Body of pancreas (tissue), 4 donors: ENCODE measurements around the gene RSPH9. TPM values are rescaled to one million over a fixed set of nuclear protein-coding genes. Genes with fewer than 3 reads are reported as not detected.

Experiments
- ATAC-seq: fragments of 150-250 bp; one replicate; pipeline ENCODE4 v1.9.1; 2016
- DNase-seq, 4 donors: peaks; one replicate each; pipeline ENCODE4 v3.0.0-alpha.2; 2019
- H3K27ac ChIP-seq, 4 donors: fragments of 200-600 bp; sonication (generic); 1 replicate in 3 of 4; 2 replicates in 1 of 4; pipeline versions ENCODE4 v1.5.1 to v1.6.1; 2016 to 2019; ENCODE audit warnings: mild to moderate bottlenecking in 1 of 4, mixed read lengths in 1 of 4, moderate library complexity in 1 of 4
- H3K27me3 ChIP-seq, 2 donors: fragments of 200-600 bp; sonication (generic); one replicate each; pipeline ENCODE4 v1.6.0; 2016; ENCODE audit warnings: mild to moderate bottlenecking in 1 of 2
- H3K36me3 ChIP-seq, 2 donors: fragments of 200-600 bp; sonication (generic); replicated peaks in 1 of 2; 2 replicates each; pipeline ENCODE4 v1.5.1; 2016; ENCODE audit warnings: low read depth in 2 of 2; ENCODE audit not compliant: insufficient read depth in 1 of 2
- H3K4me1 ChIP-seq: fragments of 200-600 bp; sonication (generic); one replicate; pipeline ENCODE4 v1.6.0; 2016
- H3K4me3 ChIP-seq, 2 donors: fragments of 200-600 bp; sonication (generic); 1 replicate in 1 of 2; 2 replicates in 1 of 2; pipeline ENCODE4 v1.5.1; 2016 to 2019
- H3K9me3 ChIP-seq, 3 donors: fragments of 200-600 bp; sonication (generic); 1 replicate in 2 of 3; 2 replicates in 1 of 3; pipeline ENCODE4 v1.5.1; 2016
- POLR2A ChIP-seq, 3 donors: fragments of 450-650 bp; IDR thresholded peaks; one replicate each; pipeline ENCODE4 v1.6.1; 2016; ENCODE audit warnings: antibody characterized with exemption in 3 of 3, mild to moderate bottlenecking in 2 of 3
- whole genome bisulfite sequencing, 2 donors: methylation state at CpG; one replicate each; pipeline ENCODE4 v1.1.5; 2017; 5-methylcytosine and 5-hydroxymethylcytosine counted together
- intact Hi-C: fragments of 100-400 bp; cut with DNase I; formaldehyde crosslinking; loops from one replicate; pipeline ENCODE4 v1.15.1; 2023
- total RNA-seq, 2 donors: library from RNA; depleted of rRNA; stranded (reverse); fragments of >200 nt; gene quantifications; one replicate each; pipeline ENCODE4 v1.1.0, GENCODE V29; 2016
- TF ChIP-seq, protein P1 (sequence below), 7 experiments: fragments of 450-650 bp in 4 of 7; fragments of 200-600 bp in 3 of 7; sonication (generic) in 3 of 7; IDR thresholded peaks; one replicate each; pipeline ENCODE4 v1.5.1; 2016 to 2019; ENCODE audit warnings: antibody characterized with exemption in 7 of 7

Gene RSPH9
- total RNA-seq, 2 donors from 2014 or later, result not detected

DNA sequence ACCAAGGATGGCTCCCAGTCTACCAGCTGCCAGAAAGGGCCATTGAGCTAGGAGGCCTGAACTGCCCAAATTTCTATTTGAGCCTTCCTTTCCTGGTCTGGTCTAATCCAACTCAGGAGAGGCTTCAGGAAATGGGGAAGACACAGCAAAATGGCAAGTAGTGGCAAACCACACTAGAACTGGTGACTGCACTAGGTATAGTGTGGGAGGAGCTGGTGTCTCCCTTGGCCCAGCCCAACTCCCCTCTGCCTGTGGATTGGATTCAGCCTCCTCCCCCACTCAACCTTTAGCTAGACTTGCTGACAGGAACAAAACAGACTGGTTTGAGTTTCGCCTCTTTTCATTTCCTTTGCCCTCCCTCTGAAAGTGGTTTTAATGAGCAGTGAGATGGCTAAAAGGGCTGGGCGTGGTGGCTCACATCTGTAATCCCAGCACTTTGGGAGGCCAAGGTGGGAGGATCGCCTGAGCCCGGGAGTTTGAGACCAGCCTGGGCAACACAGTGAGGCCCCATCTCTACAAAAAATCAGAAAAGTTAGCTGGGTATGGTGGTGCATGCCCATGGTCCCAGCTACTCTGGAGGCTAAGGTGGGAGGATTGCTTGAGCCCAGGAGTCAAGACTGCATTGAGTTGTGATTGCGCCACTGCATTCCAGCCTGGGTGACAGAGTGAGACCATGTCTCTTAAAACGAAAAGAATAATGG is 25.2 kb downstream of the RSPH9 start:
- intact Hi-C loops, result loop anchor here (5.0 to 10.0 kb wide), 2 partner anchors 95 to 412 kb away; no protein-coding TSS in a partner anchor
- Histone ChIP-seq H3K4me1 (peaks cover 51% of the 10 kb centered on the region), H3K36me3 (peaks cover 0 to 15% of the 10 kb centered on the region in 2 donors), H3K27ac (no peak overlapping the region), H3K4me3 (no peak overlapping the region), H3K27me3 (no peaks in the 10 kb centered on the region), H3K9me3 (no peaks in the 10 kb centered on the region)
- no peak for TF ChIP-seq POLR2A (IDR thresholded peaks at IDR 0.05)
- TF ChIP-seq, protein P1, sequence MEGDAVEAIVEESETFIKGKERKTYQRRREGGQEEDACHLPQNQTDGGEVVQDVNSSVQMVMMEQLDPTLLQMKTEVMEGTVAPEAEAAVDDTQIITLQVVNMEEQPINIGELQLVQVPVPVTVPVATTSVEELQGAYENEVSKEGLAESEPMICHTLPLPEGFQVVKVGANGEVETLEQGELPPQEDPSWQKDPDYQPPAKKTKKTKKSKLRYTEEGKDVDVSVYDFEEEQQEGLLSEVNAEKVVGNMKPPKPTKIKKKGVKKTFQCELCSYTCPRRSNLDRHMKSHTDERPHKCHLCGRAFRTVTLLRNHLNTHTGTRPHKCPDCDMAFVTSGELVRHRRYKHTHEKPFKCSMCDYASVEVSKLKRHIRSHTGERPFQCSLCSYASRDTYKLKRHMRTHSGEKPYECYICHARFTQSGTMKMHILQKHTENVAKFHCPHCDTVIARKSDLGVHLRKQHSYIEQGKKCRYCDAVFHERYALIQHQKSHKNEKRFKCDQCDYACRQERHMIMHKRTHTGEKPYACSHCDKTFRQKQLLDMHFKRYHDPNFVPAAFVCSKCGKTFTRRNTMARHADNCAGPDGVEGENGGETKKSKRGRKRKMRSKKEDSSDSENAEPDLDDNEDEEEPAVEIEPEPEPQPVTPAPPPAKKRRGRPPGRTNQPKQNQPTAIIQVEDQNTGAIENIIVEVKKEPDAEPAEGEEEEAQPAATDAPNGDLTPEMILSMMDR (IDR thresholded peaks at IDR 0.05), result no peak
- ATAC-seq (no peak), DNase-seq (no peak)
- WGBS, 2 donors, result 58 to 82% methylated on average over 2 to 6 of the region's 6 CpGs

DNA sequence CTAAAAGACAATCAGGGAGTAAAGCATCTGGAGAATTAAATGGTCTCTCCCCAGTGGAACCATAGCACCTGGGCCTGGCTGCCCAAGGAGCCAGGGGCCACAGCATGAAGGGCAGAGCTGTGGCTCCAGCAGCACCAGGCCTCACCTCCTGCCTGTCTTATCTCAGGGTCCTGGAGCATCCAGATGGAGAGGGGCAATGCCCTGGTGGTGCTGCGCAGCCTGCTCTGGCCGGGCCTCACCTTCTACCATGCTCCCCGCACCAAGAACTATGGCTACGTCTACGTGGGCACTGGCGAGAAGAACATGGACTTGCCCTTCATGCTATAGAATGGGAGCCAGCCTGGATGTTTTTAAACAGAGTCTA is 25.8 kb downstream of the RSPH9 start:
- WGBS, 2 donors, result 91 to 98% methylated on average over 6 of the region's 6 CpGs
- Histone ChIP-seq H3K4me1 (peaks cover 51% of the 10 kb centered on the region), H3K4me3 (no peak overlapping the region), H3K27me3 (no peaks in the 10 kb centered on the region), H3K36me3 (peaks cover 0 to 18% of the 10 kb centered on the region in 2 donors), H3K27ac (no peak overlapping the region), H3K9me3 (no peaks in the 10 kb centered on the region)
- intact Hi-C loops, result no loop called here
- no peak for ATAC-seq
- no peak for DNase-seq
- no peak for TF ChIP-seq POLR2A (IDR thresholded peaks at IDR 0.05)
- TF ChIP-seq, protein P1 (IDR thresholded peaks at IDR 0.05), result no peak

GRCh38 chr6:43671011-43671800 is 26.4 kb downstream of the RSPH9 start:
- Histone ChIP-seq H3K27me3 (no peaks in the 10 kb centered on the region), H3K9me3 (no peaks in the 10 kb centered on the region), H3K36me3 (peaks cover 0 to 20% of the 10 kb centered on the region in 2 donors), H3K27ac (peak overlapping the region in 2 of 4 donors; percentile 11 to 40), H3K4me3 (no peak overlapping the region), H3K4me1 (peaks cover 51% of the 10 kb centered on the region)
- TF ChIP-seq, protein P1 (IDR thresholded peaks at IDR 0.05), result no peak
- TF ChIP-seq POLR2A (IDR thresholded peaks at IDR 0.05), result no peak
- WGBS, 2 donors, result 89 to 90% methylated on average over 5 to 8 of the region's 8 CpGs
- intact Hi-C loops, result no loop called here
- DNase-seq (no peak), ATAC-seq (no peak)

DNA sequence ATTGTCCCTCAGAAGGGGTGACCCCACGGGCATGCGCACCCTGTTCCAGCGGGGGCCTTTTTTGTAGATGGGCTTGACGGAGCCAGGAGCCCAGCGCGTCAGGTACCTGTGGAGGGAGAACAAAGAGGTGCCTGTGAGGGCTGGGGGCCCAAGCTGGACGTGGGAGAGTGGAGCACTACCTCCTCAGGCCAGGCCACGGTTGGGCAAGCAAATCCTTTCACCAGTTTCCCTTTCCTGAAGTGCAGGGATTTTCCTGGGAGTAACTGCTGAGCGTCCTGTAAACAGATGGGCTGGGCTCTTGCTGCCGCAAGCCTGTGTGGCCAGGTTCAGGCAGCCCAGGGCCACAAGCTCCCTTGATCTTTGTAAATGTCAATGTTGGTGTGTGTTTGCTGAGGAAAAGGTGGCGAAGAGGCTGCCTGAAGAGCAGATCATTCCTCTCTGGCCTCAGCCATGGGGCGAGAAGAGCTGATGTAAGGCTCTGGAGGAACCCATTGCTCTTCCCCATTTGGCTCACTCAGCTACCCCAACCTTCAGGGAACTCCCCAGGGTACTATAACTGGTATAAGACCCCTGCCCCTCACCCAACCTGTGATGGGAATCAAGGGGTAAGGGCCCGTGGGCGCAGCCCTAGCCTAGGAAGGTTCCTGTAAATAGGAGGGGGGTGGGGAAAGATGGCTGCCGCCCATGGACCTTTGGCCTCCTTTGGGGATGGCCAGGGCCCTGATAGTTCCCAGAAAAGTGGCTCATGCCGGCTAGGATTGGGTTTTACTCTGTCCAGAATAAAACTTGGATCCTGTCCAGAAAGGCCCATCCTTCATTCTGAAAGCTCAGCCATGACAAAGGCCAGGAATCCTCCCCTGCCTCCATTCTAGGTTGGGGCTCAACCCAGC is 27.2 kb downstream of the RSPH9 start:
- H3K9me3 ChIP-seq, result no peaks in the 10 kb centered on the region
- TF ChIP-seq, protein P1 (IDR thresholded peaks at IDR 0.05), result no peak
- TF ChIP-seq POLR2A (IDR thresholded peaks at IDR 0.05), result no peak
- H3K27ac ChIP-seq, result peak overlapping the region in 3 of 4 donors; percentile 11 to 52 (median 40)
- H3K4me3 ChIP-seq, result no peak overlapping the region
- H3K36me3 ChIP-seq, result peaks cover 0 to 20% of the 10 kb centered on the region in 2 donors
- peak in 1 of 4 donors; percentile 26 for DNase-seq
- peaks cover 47% of the 10 kb centered on the region for H3K4me1 ChIP-seq
- 65 to 77% methylated on average over 9 to 16 of the region's 16 CpGs for WGBS, 2 donors
- intact Hi-C loops, result no loop called here
- no peak for ATAC-seq
- H3K27me3 ChIP-seq, result no peaks in the 10 kb centered on the region
